Caco-2 (cell line): ENCODE measurements around the gene PIWIL1. TPM values are rescaled to one million over a fixed set of nuclear protein-coding genes. Genes with fewer than 3 reads are reported as not detected.

Source experiments
- BruUV-seq: library from RNA; stranded (reverse); fragments of 400-500 nt; replicated peaks from 2 replicates; lab custom pipeline; 2021; lab: Mats Ljungman, UMichigan
- CTCF ChIA-PET: fragments of 300-600 bp; sonication (Branson Sonifier 250); formaldehyde crosslinking; loops from one replicate; lab custom pipeline; 2022; ENCODE audit warnings: antibody characterized with exemption; lab: Charles Lee
- POLR2A ChIA-PET: fragments of 300-600 bp; sonication (Branson Sonifier 250); formaldehyde crosslinking; loops from one replicate; lab custom pipeline; 2022; ENCODE audit warnings: antibody characterized with exemption; lab: Charles Lee
- DNase-seq, 2 experiments: peaks; one replicate each; pipeline versions ENCODE4 v3.0.0 to v3.0.0-alpha.2; 2020 to 2022
- H3K27me3 ChIP-seq: replicated peaks from 2 replicates; pipeline ENCODE4 v1.6.0; 2011; ENCODE audit warnings: low read length; ENCODE audit not compliant: control insufficient read depth, insufficient read depth
- H3K36me3 ChIP-seq: 2 replicates; pipeline ENCODE4 v1.5.1; 2011; ENCODE audit warnings: low read length; ENCODE audit not compliant: control insufficient read depth, insufficient read depth
- H3K4me1 ChIP-seq: fragments of 250-450 bp; sonication (Bioruptor Pico); 2 replicates; pipeline ENCODE4 v1.5.1; 2020; ENCODE audit warnings: mild to moderate bottlenecking
- H3K4me3 ChIP-seq: 2 replicates; pipeline ENCODE4 v1.5.1; 2011; ENCODE audit warnings: low read depth, mild to moderate bottlenecking, control low read depth, low read length
- H3K9me3 ChIP-seq: fragments of 250-450 bp; sonication (Bioruptor Pico); 2 replicates; pipeline ENCODE4 v1.5.1; 2020; ENCODE audit warnings: mild to moderate bottlenecking, moderate library complexity
- H3K27ac Mint-ChIP-seq: one replicate; pipeline ENCODE4 v1.8.0; 2022; ENCODE audit warnings: mixed read lengths; ENCODE audit not compliant: unreplicated experiment
- H3K27me3 Mint-ChIP-seq: one replicate; pipeline ENCODE4 v1.8.0; 2022; ENCODE audit warnings: mixed read lengths; ENCODE audit not compliant: insufficient read depth, unreplicated experiment
- H3K36me3 Mint-ChIP-seq: one replicate; pipeline ENCODE4 v1.8.0; 2022; ENCODE audit warnings: mild to moderate bottlenecking, mixed read lengths; ENCODE audit not compliant: insufficient read depth, unreplicated experiment
- H3K4me1 Mint-ChIP-seq: one replicate; pipeline ENCODE4 v1.8.0; 2022; ENCODE audit warnings: low read depth, mixed read lengths; ENCODE audit not compliant: unreplicated experiment
- H3K4me3 Mint-ChIP-seq: one replicate; pipeline ENCODE4 v1.8.0; 2022; ENCODE audit warnings: mild to moderate bottlenecking, moderate library complexity, mixed read lengths; ENCODE audit not compliant: unreplicated experiment
- H3K9me3 Mint-ChIP-seq: one replicate; pipeline ENCODE4 v1.8.0; 2022; ENCODE audit warnings: mixed read lengths; ENCODE audit not compliant: unreplicated experiment
- CTCF ChIP-seq, 2 experiments: fragments of 200-600 bp in 1 of 2; IDR thresholded peaks; 1 replicate in 1 of 2; 2 replicates in 1 of 2; pipeline versions ENCODE4 v1.5.1 to v1.8.0; 2011 to 2022; ENCODE audit warnings: antibody characterized with exemption in 1 of 2, control low read depth in 1 of 2, inconsistent platforms in 1 of 2, low read depth in 1 of 2, low read length in 1 of 2, mild to moderate bottlenecking in 1 of 2, moderate library complexity in 1 of 2; ENCODE audit not compliant: insufficient read depth in 1 of 2, severe bottlenecking in 1 of 2, unreplicated experiment in 1 of 2
- intact Hi-C: fragments of 100-400 bp; cut with micrococcal nuclease; formaldehyde crosslinking; loops from one replicate; pipeline ENCODE4 v1.10.0; 2022; ENCODE audit not compliant: unreplicated experiment
- total RNA-seq: library from RNA; stranded (reverse); gene quantifications from 2 replicates; pipeline ENCODE4 v1.2.3, GENCODE V29; 2022

The PIWIL1 gene
- total RNA-seq, 1 experiment from 2014 or later = 5.1 TPM

GRCh38 chr12:130303781-130304180, 33.9 kb upstream of the PIWIL1 start:
- no peak overlapping the region for H3K4me3 Mint-ChIP-seq
- no peak overlapping the region for H3K27ac Mint-ChIP-seq
- no peak for TF ChIP-seq CTCF (IDR thresholded peaks at IDR 0.05; ENCODE audit: insufficient read depth in 1 of 2, low read depth in 1 of 2, low read length in 1 of 2, severe bottlenecking in 1 of 2, unreplicated experiment in 1 of 2)
- no peaks in the 10 kb centered on the region for H3K36me3 Mint-ChIP-seq
- ChIA-PET POLR2A (no interaction called here), CTCF (no interaction called here)
- H3K27me3 Mint-ChIP-seq = peaks cover 14% of the 10 kb centered on the region
- H3K36me3 ChIP-seq = no peaks in the 10 kb centered on the region
- DNase-seq = no peak
- H3K9me3 ChIP-seq = no peaks in the 10 kb centered on the region
- intact Hi-C loops = no loop called here
- peaks cover 8% of the 10 kb centered on the region for H3K9me3 Mint-ChIP-seq
- no peak overlapping the region for H3K4me3 ChIP-seq
- H3K27me3 ChIP-seq = no peaks in the 10 kb centered on the region
- no peaks in the 10 kb centered on the region for H3K4me1 Mint-ChIP-seq
- no TSS peak for BruUV-seq
- H3K4me1 ChIP-seq = no peaks in the 10 kb centered on the region

- H3K27me3 Mint-ChIP-seq = peaks cover 12% of the 10 kb centered on the region
- DNase-seq = no peak
- no peak for TF ChIP-seq CTCF (IDR thresholded peaks at IDR 0.05; ENCODE audit: insufficient read depth in 1 of 2, low read depth in 1 of 2, low read length in 1 of 2, severe bottlenecking in 1 of 2, unreplicated experiment in 1 of 2)
- Histone ChIP-seq H3K36me3 (no peaks in the 10 kb centered on the region), H3K4me1 (no peaks in the 10 kb centered on the region), H3K9me3 (no peaks in the 10 kb centered on the region), H3K27me3 (no peaks in the 10 kb centered on the region), H3K4me3 (no peak overlapping the region)
- ChIA-PET CTCF (no interaction called here), POLR2A (no interaction called here)
- H3K4me3 Mint-ChIP-seq = no peak overlapping the region
- no peaks in the 10 kb centered on the region for H3K4me1 Mint-ChIP-seq
- BruUV-seq = no TSS peak
- intact Hi-C loops = no loop called here
- no peaks in the 10 kb centered on the region for H3K36me3 Mint-ChIP-seq
- no peak overlapping the region for H3K27ac Mint-ChIP-seq
- no peaks in the 10 kb centered on the region for H3K9me3 Mint-ChIP-seq
Measured at GRCh38 chr12:130307859-130308258, 29.8 kb upstream of the PIWIL1 start.

- Histone ChIP-seq H3K4me1 (no peaks in the 10 kb centered on the region), H3K27me3 (no peaks in the 10 kb centered on the region), H3K36me3 (no peaks in the 10 kb centered on the region), H3K4me3 (no peak overlapping the region), H3K9me3 (no peaks in the 10 kb centered on the region)
- BruUV-seq = no TSS peak
- H3K9me3 Mint-ChIP-seq = no peaks in the 10 kb centered on the region
- CTCF ChIA-PET = no interaction called here
- no peaks in the 10 kb centered on the region for H3K4me1 Mint-ChIP-seq
- no peak overlapping the region for H3K27ac Mint-ChIP-seq
- POLR2A ChIA-PET = no interaction called here
- no peak for DNase-seq
- intact Hi-C loops = no loop called here
- peaks cover 8% of the 10 kb centered on the region for H3K27me3 Mint-ChIP-seq
- H3K36me3 Mint-ChIP-seq = no peaks in the 10 kb centered on the region
- H3K4me3 Mint-ChIP-seq = no peak overlapping the region
- TF ChIP-seq CTCF (IDR thresholded peaks at IDR 0.05; ENCODE audit: insufficient read depth in 1 of 2, low read depth in 1 of 2, low read length in 1 of 2, severe bottlenecking in 1 of 2, unreplicated experiment in 1 of 2) = no peak
Measured at GRCh38 chr12:130308393-130308792, 29.3 kb upstream of the PIWIL1 start.
